Measurements from ENCODE around the gene SERINC4. TPM values are rescaled to one million over a fixed set of nuclear protein-coding genes. Genes with fewer than 3 reads are reported as not detected.

Gene SERINC4
- total and polyA plus RNA-seq, 9 of the 15 experiments (the other 6 are each of a cell fraction or from before 2014, with no cell fraction given) = 0.14 to 0.86 (median 0.18) TPM; not detected in 2

DNA sequence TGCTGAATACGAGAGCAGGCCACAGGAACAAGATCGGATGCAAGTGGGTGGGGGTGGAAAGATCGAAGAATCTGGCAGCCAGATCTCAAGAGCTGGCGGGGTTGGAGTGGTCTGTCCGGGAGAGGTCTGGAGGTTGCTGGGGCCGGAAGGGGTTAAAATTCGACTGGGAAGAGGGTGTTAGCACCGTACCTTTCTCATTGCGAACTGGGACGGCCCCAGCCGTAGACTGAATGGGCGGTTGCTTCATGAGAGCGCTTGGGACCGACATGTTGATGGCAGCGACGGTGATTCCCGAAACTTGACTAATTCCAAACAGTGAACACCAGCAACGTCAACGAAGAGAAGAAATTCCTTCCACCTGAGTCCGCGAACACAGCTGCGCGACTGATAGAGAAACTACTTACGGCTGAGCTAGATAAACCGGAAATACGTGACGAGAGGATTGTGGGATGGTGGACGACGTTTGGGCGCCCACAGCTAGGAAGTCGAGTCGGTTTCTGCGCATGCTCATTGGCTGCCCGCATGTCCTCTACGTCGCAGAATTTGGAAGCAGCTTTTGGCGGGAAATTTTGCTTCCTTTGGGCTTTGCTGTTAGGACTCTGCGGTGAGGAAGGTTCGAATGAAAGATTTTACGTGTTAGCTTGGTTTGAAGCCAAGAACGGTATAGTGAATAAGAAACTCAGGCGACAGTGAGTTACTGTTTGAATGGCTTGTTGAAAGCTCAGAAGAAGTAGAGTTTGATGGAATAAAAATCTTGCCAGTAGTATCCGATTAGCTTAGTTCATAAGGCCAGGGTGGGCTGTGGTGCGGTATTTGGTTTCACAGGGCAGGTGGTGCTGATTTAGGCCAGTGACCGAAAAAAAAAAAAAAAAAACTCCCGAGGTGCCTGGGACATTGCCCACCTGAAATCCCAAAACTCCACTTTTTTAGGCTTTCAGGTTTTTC is 24.6 kb upstream of the SERINC4 start, which contains the start of gene MFAP1 (continued):
- peak; percentile 77; the same call in 1 of the 2 replicates for TF ChIP-seq SNIP1 (IDR thresholded peaks at IDR 0.05; ENCODE audit: low read depth)
- no peak for TF ChIP-seq ZNF224 (CRISPR knock-in tag; IDR thresholded peaks at IDR 0.05)
- TF ChIP-seq HMG20A (CRISPR knock-in tag; conservative IDR thresholded peaks at IDR 0.05) = no peak
- no peak for TF ChIP-seq CREB3 (tag; conservative IDR thresholded peaks at IDR 0.05; ENCODE audit: low read depth)
- no peak for TF ChIP-seq TGIF2 (CRISPR knock-in tag; IDR thresholded peaks at IDR 0.05)
- TF ChIP-seq MAFF (IDR thresholded peaks at IDR 0.05; ENCODE audit: low read length) = no peak
- no peak for TF ChIP-seq ZNF217 (CRISPR knock-in tag; IDR thresholded peaks at IDR 0.05)
- TF ChIP-seq ESRRA (IDR thresholded peaks at IDR 0.05; ENCODE audit: borderline replicate concordance, low read depth) = no peak; the same call in 1 of the 2 replicates
- peak; percentile 95 for TF ChIP-seq E2F3 (CRISPR knock-in tag; IDR thresholded peaks at IDR 0.05)
- TF ChIP-seq, protein P1, sequence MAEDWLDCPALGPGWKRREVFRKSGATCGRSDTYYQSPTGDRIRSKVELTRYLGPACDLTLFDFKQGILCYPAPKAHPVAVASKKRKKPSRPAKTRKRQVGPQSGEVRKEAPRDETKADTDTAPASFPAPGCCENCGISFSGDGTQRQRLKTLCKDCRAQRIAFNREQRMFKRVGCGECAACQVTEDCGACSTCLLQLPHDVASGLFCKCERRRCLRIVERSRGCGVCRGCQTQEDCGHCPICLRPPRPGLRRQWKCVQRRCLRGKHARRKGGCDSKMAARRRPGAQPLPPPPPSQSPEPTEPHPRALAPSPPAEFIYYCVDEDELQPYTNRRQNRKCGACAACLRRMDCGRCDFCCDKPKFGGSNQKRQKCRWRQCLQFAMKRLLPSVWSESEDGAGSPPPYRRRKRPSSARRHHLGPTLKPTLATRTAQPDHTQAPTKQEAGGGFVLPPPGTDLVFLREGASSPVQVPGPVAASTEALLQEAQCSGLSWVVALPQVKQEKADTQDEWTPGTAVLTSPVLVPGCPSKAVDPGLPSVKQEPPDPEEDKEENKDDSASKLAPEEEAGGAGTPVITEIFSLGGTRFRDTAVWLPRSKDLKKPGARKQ (CRISPR knock-in tag; IDR thresholded peaks at IDR 0.05) = no peak
- TF ChIP-seq, protein P2, sequence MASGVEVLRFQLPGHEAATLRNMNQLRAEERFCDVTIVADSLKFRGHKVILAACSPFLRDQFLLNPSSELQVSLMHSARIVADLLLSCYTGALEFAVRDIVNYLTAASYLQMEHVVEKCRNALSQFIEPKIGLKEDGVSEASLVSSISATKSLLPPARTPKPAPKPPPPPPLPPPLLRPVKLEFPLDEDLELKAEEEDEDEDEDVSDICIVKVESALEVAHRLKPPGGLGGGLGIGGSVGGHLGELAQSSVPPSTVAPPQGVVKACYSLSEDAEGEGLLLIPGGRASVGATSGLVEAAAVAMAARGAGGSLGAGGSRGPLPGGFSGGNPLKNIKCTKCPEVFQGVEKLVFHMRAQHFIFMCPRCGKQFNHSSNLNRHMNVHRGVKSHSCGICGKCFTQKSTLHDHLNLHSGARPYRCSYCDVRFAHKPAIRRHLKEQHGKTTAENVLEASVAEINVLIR (CRISPR knock-in tag; IDR thresholded peaks at IDR 0.05) = peak; percentile 61
- no peak for TF ChIP-seq HSF4 (CRISPR knock-in tag; IDR thresholded peaks at IDR 0.05; ENCODE audit: borderline replicate concordance)
- TF ChIP-seq, protein P3, sequence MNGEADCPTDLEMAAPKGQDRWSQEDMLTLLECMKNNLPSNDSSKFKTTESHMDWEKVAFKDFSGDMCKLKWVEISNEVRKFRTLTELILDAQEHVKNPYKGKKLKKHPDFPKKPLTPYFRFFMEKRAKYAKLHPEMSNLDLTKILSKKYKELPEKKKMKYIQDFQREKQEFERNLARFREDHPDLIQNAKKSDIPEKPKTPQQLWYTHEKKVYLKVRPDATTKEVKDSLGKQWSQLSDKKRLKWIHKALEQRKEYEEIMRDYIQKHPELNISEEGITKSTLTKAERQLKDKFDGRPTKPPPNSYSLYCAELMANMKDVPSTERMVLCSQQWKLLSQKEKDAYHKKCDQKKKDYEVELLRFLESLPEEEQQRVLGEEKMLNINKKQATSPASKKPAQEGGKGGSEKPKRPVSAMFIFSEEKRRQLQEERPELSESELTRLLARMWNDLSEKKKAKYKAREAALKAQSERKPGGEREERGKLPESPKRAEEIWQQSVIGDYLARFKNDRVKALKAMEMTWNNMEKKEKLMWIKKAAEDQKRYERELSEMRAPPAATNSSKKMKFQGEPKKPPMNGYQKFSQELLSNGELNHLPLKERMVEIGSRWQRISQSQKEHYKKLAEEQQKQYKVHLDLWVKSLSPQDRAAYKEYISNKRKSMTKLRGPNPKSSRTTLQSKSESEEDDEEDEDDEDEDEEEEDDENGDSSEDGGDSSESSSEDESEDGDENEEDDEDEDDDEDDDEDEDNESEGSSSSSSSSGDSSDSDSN (IDR thresholded peaks at IDR 0.05; ENCODE audit: borderline replicate concordance in 1 of 2, low read depth in 2 of 2, low read length in 2 of 2) = 0 out of 4 replicates have a peak, but pooled peaks of 1 of the 2 experiments have one; percentile 16
- TF ChIP-seq ARID1B (IDR thresholded peaks at IDR 0.05) = peak; percentile 34; the same call in 1 of the 2 replicates
- TF ChIP-seq ZNF311 (CRISPR knock-in tag; IDR thresholded peaks at IDR 0.05) = no peak
- TF ChIP-seq, protein P4, sequence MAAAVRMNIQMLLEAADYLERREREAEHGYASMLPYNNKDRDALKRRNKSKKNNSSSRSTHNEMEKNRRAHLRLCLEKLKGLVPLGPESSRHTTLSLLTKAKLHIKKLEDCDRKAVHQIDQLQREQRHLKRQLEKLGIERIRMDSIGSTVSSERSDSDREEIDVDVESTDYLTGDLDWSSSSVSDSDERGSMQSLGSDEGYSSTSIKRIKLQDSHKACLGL (CRISPR knock-in tag; IDR thresholded peaks at IDR 0.05; ENCODE audit: borderline replicate concordance, poor library complexity, severe bottlenecking) = no peak
- no peak for TF ChIP-seq HES1 (IDR thresholded peaks at IDR 0.05; ENCODE audit: low read depth)
- no peak for TF ChIP-seq BDP1 (IDR thresholded peaks at IDR 0.05; ENCODE audit: insufficient read depth, insufficient read length)
- TF ChIP-seq TAL1 (IDR thresholded peaks at IDR 0.05) = no peak
